AG20443 (cell line): ENCODE measurements around the gene GLRA1.
"Not testable (repeated sequence)": the region's sequence is repeated elsewhere in the genome, so short reads cannot be mapped to it uniquely, and the experiment has no call there.

ENCODE experiments used
- DNase-seq: peaks from one replicate; pipeline ENCODE4 v3.0.0; 2012; ENCODE audit warnings: low spot score, mixed read lengths

Gene GLRA1

DNA sequence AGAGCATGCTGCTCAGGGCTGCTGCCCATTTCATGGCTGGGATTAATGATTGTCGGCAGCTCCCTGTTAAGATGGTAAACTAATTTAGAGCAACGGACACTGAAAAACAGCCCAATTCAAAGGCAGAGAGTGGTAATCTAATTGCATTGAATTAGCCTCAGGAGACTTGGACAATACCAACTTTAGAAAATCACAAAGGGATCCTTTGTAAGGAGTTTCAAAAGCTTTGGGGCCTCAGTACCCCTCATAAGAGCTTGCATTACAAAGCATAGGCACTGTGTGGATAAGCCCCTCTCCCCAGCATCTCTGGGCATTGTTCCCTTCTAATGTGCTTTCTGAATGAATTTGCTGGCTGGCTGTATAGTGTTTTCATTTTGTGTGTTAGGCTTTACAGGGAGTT lies 6.7 kb downstream of the GLRA1 start:
- DNase-seq, result no peak

DNA sequence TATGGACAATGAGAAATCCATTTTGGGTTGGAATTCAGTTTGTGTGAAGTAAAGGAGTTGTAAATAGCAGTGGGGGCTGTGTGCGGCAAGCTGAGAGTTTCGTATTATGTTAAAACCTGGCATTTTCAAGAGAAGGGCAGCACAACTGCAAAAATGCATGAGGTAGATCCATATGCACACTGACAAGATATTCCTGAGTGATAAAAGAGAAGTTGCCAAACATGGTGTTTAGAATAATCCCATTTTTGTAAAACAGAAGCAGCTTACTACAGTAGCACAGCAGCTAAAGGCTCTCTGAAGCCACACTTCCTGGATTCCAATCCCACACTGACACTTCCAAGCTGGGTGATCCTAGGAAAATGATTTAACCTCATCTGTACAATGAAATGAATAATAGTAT lies 11.2 kb downstream of the GLRA1 start:
- DNase-seq, result no peak

DNA sequence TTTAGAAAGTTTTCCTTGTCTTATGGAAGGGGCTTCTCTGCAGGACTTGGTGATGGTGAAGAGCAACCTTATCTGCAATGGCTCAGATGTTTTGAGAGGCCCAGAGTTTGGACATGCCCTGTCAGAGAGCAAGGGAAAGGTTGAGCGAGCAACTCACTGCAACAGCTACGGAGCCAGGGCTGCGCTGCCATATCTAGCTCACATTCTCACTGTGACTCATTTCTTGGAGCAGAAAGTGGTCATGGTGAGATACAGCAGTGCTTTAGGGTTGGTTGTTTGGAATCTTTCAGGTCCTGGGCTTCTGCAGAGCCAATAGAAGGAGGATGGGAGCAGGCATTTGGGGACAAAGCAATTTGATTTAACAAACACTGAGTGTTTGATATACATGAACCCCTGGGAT lies 12.3 kb downstream of the GLRA1 start:
- DNase-seq, result no peak

DNA sequence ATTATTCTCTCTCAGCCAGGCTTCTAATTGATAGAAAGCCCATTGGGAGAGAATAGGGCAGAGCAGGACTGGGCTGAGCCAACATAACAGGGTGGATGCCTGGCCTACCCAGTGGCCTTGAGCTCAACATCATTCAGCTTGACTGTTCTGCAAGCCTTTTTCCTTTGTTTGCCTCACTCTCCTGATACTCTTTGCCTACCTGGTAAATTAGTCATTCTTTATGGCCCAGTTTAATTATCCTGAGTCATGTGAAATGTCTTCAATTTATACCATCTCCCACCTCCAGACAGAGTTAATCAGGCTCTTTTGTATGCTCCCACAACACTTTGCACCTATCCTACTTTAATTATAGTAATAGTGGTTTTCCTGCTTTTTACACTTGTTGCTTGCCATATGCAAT lies 13.6 kb downstream of the GLRA1 start:
- no peak for DNase-seq

DNA sequence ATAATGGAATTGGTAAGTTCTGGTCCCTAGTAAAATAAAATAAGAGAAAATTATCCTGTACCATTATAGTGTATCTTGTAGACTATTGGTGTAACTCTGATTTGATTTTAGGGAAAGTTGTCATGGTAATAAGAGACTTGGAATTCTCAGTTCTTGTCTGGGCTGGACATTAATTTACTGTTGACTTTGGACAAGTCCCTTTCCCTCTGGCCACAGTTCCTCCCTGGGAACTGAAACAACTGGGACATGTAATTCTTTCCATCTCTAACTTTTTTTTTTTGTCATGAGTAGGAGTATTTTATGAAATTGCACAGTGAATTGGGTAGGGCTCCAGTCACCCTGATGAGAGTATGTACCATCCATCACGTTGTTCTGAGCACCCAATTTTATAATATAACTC lies 15.0 kb downstream of the GLRA1 start:
- DNase-seq, result no peak

DNA sequence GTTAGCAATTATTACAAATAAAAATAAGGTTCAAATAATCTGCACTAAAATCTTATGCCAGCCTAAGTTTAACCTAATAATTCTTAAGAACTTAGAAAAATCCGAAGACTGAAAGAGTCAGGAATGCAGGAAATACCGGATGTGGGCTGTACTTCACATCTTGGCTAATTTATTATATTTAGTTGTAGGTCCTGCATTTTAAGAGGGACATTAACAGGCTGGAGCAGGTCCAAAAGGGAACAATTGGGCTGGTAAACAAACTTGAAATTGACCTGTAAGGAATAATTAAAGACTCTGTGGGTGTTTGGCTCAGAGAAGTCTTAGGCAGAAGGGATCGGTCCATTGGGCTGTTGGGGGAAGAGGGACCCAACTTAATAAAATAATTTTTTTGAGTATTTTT lies 18.4 kb downstream of the GLRA1 start:
- no peak for DNase-seq

DNA sequence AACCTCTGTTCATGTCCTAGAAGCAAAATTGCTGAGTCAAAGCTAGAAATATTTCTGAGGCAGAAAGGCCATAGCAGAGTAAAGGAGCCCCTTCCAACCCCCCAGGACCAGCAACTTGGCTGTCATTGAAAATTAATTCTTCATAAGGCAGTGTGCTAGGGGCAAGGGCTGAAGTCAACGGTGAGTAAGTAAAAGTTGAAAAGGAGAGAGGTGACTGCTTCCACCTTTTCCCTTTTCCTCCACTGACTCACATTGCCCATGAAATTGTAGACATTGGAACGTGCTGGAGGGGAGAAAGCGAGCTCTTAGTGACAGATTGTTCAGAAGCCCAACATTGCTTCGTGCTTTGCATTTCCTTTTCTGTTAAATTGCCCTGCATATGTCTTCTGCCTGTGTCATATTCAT lies 19.1 kb downstream of the GLRA1 start:
- DNase-seq, result no peak

DNA sequence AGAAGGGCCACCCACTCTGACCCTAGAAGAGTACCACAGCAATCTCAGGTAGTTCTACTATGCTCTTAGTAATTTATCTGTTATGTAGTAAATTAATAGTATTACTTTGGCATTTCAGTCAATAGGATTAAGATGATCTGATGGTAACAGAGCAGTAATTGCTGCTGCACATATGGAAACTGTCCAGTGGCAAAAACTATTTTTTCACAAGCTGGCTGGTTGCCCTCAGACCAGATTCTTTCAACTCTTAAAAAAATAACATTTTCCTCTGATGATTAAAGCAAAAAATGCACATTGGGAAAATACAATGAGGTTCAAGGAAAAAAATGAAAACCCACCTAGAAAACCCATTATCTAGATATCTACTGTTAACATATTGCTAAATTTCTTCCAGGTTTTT lies 19.7 kb downstream of the GLRA1 start:
- DNase-seq, result no peak

DNA sequence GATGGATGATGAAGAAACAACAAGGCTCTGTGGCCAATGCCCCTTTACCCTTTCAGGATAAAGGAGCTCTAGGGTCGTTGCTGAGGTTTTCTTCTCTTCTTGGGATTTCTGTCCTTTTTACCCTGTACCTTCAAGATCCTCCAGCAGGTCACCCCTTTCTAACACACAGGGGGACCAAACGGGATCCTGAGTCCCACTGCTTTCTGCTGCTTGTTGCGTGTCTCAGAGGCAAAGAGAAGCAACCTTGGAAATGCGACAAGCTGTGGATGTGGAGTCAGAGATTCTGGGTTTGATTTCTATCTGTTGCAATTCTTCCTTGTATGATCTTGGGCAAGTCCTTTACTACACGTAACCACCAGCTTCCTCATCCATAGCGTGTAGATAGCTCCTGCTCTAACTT lies 20.5 kb downstream of the GLRA1 start:
- DNase-seq, result no peak

DNA sequence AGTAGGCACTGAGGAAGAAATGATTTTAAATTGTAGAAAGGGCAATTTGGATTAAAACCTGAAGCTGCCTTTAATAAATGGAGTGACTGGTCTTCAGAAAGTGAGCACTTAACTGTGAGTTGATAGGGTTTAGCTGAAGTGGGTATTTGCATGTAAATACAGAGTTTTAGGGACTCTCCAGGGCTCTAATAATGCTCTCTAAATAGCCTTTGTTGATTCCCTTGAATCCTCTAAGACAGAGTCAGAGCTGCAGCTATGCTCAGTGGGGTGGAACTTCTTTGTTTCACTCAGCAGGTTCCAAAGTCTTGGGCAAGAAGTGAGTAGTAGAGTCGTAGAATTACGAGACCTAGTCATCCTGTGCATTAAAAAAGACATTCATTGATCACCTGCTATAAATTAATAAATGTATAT lies 21.4 kb downstream of the GLRA1 start:
- no peak for DNase-seq

DNA sequence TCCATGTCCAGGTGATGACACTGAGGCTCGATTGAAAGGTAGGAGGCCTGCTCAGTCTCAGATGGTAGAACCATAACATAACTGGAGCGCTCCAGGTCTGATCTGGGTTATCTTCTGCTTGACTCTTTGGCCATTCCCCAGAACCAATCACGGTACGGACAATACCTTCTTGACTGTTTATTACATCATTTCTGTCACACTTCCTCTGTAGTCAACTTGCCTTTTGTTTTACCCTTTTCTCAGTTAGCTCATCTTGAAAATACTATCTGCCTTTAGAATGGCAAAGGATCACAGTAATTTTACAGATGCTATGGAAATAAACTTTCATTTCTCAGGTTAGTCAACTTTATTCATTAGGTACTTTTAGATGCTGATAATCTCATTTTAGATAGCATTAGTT lies 22.4 kb downstream of the GLRA1 start:
- no peak for DNase-seq

DNA sequence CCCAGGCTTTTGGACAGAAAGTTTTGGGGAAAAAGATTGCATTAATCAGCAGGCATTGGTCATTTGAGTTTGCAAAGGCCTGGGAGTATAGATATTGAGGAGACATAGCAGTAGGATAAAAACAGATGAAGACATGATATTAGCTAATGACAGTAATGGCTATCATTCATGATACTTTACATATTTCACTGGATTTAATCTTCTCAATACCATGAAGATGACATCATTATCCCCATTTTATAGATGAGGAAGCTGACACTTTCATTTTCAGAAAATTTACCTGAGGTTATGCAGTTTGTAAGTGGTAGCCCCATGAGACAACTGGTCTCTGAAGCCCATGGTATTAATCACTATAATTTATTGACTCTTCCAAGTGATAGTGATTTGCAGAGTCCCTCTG lies 23.0 kb downstream of the GLRA1 start:
- no peak for DNase-seq

DNA sequence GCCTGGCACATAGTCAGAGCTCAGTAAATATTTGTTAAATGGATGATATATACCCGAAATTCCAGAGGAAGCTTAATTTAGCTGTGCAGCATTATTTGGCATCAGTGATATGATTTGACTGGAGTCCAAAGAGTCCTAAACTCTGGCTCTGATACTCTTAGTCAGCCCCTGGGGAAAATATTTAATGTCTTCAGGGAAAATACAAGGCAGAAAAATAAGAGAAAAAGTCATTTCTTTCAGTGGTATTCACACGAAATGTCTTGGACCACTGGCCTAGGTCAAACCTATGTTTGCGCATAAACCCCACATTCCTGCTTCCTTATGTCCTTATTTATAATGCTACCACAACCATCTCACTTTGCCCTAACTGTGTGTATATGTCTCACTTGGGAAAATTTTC lies 23.8 kb downstream of the GLRA1 start:
- DNase-seq, result no peak

DNA sequence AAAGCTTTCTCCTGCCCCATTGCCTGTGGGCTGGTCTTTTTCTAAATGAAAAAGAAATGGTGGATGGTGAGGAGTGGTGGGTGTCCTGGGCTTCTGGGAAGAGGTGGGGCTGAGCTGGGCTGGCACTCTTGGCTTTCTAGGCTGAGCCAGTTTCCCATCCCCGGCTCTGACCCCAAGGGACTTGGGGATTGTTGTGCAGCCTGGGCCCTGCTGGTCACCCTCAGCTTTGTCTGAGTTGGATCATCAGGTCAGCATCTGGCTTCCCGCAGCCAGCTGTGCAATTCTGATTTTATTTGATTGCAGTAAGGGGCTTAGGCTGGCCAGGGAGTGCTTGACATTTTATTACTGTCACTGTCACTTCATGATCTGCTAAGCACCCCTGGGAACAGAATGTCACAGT lies 25.3 kb downstream of the GLRA1 start:
- DNase-seq, result no peak

DNA sequence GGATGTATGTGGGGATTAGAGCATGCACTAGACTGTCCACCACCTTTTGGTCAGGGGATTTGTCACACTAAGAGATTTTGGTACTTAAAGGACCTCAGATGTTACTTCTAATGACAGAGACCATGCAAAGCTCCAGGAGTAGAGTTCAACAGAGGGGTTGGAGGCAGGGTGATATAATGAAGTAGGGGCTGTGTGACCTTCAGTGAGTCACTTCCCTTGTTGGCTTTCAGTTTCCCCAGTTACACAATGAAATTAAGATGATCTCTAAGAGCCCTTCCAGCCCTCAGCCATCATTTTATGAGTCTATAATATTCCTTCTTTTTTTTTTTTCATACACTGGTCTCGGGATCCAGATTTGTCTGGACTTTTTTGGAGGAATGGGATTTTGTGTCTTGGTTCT lies 26.8 kb downstream of the GLRA1 start:
- DNase-seq, result no peak

DNA sequence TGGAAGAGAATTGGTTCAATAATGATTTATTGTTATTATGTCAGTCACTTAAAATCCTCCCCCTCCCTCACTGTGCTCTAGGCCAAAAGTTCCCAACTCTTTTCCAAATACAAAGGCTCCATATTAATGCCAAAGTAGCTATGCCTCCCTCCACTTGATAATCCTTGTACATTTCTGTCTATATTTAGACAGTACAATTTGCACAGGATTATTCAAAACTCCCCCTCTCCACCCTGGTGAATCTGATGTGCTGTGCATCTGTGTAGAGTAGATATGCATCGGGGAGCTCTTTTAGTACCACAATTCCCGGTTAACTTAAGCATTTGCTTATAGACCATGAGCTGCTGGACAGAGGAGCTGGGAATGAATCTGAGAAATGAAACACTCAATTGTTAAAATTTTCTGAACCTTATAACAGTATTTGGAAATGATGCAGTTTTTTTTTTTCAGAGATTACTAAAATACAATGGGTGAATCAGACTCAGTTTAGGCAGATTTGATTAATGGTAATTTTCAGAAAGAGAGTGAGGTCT lies 27.6 kb downstream of the GLRA1 start:
- DNase-seq, result no peak

DNA sequence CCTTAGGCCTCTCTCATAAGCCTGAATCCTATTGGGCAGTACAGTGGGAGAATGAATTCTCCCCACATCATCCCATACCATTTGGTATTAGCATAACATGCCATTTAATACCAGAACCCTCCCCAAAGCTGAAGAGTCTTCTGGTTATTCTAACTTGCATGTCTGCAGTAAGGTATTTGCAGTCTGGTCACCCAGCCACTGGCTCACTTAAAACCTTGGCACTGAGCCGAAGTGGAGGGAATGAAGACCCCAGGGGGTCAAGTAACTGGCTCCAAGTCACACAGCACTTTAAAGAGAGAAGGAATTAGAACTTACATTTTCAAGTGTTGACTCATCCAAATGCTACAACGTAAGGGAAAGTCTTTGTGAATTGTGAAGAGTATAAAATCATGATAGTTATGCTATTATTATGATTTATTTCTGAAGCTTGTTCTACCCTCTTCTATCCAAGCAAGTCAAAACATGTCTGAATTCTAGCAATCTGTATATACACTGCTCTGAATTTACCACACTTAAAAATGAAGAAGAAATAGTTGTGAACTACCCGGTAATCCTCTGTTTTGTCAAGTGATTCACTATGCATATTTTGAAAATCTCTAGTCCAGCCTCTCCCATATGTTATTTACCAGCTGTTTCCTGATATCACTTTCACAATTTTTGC lies 28.5 kb downstream of the GLRA1 start:
- peak; percentile 30 for DNase-seq

DNA sequence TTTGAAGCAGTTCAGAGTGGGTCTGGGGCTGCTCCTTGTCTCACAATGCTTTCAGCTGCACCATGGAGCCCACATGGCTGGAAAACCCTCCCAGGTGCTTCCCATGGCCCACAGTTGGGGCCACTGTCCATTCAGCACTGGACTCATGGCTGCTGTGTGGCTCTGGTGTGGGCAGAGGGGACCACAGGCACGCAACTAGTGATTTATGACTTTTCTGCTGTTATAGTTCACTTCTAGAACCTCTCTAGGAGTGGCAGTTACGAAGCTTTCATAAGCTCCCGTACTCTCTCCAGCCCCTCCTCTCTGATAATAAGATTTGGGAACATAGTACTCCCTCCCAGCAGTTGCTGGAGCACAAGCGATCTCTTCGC lies 29.0 kb downstream of the GLRA1 start:
- no peak for DNase-seq

DNA sequence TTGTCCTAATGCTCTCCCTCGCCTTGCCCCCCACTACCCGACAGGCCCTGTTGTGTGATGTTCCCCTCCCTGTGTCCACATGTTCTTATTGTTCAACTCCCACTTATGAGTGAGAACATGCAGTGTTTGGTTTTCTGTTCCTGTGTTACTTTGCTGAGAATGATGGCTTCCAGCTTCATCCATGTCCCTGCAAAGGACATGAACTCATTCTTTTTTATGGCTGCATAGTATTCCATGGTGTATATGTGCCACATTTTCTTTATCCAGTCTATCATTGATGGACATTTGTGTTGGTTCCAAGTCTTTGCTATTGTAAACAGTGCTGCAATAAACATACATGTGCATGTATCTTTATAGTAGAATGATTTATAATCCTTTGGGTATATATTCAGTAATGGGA lies 31.2 kb downstream of the GLRA1 start:
- DNase-seq, result not testable (repeated sequence)

DNA sequence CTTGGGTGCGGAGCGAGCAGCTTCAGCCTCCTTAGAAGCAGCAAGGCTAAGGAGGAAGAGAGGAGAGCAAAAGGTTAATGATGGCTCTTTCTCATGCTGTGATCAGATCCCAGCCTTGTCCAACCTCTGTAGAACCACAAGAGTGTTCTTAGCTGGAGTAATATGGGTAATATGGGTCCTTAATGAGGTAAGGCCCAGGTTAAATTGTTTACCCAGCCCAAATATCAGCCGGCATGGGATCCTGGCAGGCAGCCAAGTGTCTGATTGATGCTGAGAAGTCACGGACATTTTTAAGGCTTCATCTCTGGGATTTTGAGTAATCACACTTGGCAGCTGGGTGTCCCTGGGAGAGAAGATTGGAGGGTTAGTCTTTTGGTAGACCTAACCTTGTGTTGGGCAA lies 32.3 kb downstream of the GLRA1 start:
- DNase-seq, result no peak

DNA sequence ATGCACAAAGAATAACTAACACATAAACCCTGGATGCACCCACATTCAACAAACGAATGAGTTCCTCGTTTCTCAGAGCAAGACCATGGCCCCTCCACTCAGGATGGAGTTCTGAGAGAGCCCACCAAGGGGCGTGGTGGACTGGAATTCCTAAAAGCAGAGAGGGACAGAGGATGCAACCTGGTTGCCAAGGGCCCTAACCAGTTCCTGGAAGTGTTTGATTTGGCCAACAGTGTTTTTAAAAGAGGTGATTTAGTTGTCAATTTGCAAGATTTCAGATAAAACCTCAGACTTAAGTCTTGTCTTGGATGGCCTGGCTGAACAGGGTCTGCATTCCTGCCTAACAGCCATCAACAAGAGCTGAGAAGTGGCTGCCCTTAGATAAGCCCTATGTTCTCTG lies 34.4 kb downstream of the GLRA1 start:
- DNase-seq, result no peak

DNA sequence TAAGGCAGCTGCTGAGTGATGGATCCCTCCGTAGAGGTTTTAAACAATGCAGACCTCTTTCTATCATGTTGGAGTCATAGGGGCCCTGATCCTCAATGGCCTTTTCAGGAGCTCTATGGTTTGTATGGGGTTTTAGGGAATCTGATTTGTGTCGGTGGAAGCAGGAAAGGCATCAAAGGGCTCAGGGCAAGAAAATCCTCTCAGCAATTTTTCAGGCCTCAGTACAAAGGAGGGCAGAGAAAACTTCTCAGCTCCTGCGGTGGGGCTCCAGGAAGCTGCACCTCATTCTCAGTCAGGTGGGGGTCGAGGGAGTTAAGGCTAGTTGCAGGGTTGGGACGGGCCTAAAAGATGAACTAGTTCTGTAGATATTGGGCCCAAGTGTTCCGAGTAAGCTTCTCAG lies 35.0 kb downstream of the GLRA1 start:
- no peak for DNase-seq

DNA sequence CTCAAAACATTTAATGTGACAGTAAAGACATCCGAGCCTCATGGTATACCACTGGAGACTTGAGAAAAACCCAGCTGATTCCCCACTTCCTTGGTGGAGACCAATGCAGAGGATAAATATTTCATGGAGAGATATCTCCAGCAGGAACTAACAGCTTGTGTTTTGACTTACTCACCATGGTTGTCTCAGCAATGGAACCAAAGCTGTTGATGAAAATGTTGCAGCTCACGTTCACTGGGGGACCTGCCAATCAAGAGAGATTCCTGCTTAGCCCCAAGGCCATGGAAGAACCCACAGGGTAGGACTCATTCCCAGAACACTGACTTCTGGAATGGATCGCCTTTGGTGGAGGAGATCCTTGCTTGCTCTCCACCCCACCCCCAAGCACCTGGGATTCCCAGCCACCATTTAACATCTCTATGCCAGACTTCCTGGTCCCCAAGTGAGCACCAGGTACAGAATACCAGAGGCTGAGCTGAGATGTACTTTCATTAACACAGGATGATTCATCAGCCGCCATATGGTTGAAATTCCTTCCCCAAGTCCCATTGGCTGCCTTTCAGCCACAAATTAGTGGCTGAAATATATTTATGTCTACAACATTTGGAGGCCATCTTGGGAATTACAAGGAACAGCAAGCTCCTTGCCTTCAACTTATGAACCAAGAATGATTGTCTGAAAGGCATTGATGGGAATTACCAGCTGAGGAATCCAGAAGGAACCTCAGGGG lies 37.9 kb downstream of the GLRA1 start:
- no peak for DNase-seq
